Stimulated activated CD8-positive, alpha-beta memory T cell treated with anti-CD3 and anti-CD28 coated beads, Interleukin-15, amount 100 ng/mL, for 1 hour (primary cell): ENCODE results near the gene TMEM119.

Experiments
- DNase-seq: peaks from one replicate; pipeline ENCODE4 v3.0.0-alpha.2; 2020; ENCODE audit warnings: low read depth

The TMEM119 gene

GRCh38 chr12:108597559-108598471, at the start of gene TMEM119:
Gene TMEM119 (minus strand): TSS chr12:108598084. CDS start chr12:108592383, 5,701 bp downstream.
- DNase-seq = no peak

- DNase-seq = no peak
Measured at GRCh38 chr12:108646600-108647579, 49.0 kb upstream of the TMEM119 start.

- no peak for DNase-seq
Measured at GRCh38 chr12:108645686-108646599, 48.1 kb upstream of the TMEM119 start.

GRCh38 chr12:108644811-108645120, 46.9 kb upstream of the TMEM119 start:
- DNase-seq = no peak

GRCh38 chr12:108643941-108644810, 46.3 kb upstream of the TMEM119 start:
- no peak for DNase-seq

GRCh38 chr12:108642899-108643654, 45.2 kb upstream of the TMEM119 start:
- no peak for DNase-seq

- no peak for DNase-seq
Measured at GRCh38 chr12:108642269-108642870, 44.5 kb upstream of the TMEM119 start.

GRCh38 chr12:108641446-108642268, 43.8 kb upstream of the TMEM119 start:
- no peak for DNase-seq

GRCh38 chr12:108640802-108641445, 43.0 kb upstream of the TMEM119 start:
- DNase-seq = no peak

- no peak for DNase-seq
Measured at GRCh38 chr12:108638997-108639822, 41.3 kb upstream of the TMEM119 start.

- no peak for DNase-seq
Measured at GRCh38 chr12:108638141-108638827, 40.4 kb upstream of the TMEM119 start.

- DNase-seq = no peak
Measured at GRCh38 chr12:108637222-108637971, 39.5 kb upstream of the TMEM119 start.

GRCh38 chr12:108635997-108636808, 38.3 kb upstream of the TMEM119 start:
- DNase-seq = no peak

GRCh38 chr12:108635201-108635996, 37.5 kb upstream of the TMEM119 start:
- no peak for DNase-seq
